NCI-H2227 (cell line): ENCODE measurements around the gene TMA7B.
A peak's percentile ranks its signal among the peaks of the same experiment; 100 is the strongest.

Experiments
- DNase-seq: peaks from one replicate; lab custom pipeline; 2025; ENCODE audit not compliant: unreplicated experiment; lab: John Stamatoyannopoulos, UW

TMA7B gene

GRCh38 chr22:39932918-39933649 lies 27.1 kb upstream of the TMA7B start:
- no peak for DNase-seq

- DNase-seq: no peak
Observed at GRCh38 chr22:39933741-39934140, 26.5 kb upstream of the TMA7B start.

GRCh38 chr22:39935116-39935515 lies 25.1 kb upstream of the TMA7B start:
- DNase-seq: no peak

DNA sequence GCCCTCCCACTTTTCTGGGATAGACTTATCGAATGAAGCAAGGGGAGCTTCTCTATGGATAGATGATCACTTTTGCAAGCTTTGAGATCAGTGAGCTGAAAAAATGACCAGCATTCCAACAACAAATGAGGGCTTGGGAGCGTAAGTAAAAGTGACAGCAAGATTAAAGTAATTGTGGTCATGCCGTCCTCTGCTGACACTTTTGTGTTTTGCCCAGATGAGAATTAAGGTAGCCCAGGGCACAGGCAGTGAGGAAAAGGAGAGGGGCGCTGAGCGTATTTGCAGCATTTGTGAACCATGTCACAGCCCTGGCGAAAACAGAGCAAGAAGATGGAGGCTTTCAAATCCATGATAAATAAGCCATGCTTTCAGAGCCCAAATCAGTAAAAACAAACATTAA lies 24.6 kb upstream of the TMA7B start:
- no peak for DNase-seq

DNA sequence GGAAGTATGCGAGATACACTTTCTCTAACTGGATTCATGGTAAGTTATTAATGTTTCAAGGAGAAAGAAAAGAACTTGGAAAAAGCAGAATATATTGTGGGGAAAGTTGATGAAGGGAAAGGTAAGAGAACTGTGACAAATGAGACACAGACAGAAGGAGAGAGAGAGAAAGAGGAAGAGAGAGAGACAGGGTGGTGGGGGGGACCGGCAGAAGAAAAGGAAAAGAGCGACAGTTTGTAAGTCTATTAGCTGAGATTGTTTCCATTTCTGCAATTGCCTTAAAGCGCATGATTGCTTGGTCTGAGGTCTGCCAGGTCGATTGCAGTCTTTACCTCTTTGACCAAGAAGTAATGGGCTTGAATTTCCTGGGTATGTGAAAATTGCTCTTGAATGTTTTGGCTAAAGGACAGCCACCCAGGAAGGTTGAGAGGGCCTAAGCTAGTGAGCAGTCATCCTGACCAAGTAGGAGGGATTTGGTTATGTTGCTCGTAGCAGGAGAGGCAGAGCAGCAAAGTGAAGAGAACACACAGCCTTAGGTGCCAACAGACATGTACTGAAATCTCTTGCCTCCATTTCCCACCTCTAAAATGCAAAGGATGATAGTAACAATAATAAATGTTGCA lies 23.6 kb upstream of the TMA7B start:
- no peak for DNase-seq

DNA sequence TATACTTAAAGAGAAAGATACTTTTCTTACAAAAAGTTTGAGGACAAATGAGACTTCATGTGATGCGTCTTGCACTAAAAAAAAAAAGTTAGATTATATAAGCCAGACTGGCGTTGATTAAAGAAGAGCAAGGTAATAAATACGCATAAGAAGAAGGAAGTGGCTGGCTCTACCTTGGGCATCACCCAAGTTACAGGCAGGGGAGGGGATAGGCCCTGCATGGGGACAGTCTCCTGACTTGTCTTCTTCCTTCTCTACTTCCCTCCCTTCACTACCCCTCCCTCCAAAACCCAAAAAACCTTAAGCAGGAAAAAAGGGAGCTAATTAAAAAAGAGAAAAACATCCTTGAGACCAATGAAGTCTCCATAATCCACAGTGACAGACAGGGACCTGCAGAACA lies 22.3 kb upstream of the TMA7B start:
- DNase-seq: no peak

- no peak for DNase-seq
Observed at GRCh38 chr22:39938509-39939111, 21.6 kb upstream of the TMA7B start.

DNA sequence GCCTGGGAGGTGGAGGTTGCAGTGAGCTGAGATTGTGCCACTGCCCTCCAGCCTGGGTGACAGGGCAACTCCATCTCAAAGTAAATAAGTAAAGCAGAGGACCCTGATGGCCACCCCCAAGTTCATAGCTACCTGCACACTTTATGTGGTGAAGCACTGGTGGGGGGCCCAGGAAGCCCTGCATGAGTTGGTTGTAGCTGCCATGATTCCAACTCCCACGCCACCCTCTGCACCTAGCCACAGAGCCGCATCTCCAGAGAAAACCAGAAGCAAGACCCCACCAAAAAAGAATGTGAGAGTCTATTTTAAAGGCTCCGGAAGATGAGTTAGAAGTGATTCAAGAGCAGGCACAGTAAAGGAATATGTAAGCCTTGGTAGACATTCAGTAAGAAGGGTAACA lies 20.4 kb upstream of the TMA7B start:
- DNase-seq: no peak

GRCh38 chr22:39940757-39941305 lies 19.4 kb upstream of the TMA7B start:
- DNase-seq: no peak

GRCh38 chr22:39941601-39942000 lies 18.6 kb upstream of the TMA7B start:
- no peak for DNase-seq

DNA sequence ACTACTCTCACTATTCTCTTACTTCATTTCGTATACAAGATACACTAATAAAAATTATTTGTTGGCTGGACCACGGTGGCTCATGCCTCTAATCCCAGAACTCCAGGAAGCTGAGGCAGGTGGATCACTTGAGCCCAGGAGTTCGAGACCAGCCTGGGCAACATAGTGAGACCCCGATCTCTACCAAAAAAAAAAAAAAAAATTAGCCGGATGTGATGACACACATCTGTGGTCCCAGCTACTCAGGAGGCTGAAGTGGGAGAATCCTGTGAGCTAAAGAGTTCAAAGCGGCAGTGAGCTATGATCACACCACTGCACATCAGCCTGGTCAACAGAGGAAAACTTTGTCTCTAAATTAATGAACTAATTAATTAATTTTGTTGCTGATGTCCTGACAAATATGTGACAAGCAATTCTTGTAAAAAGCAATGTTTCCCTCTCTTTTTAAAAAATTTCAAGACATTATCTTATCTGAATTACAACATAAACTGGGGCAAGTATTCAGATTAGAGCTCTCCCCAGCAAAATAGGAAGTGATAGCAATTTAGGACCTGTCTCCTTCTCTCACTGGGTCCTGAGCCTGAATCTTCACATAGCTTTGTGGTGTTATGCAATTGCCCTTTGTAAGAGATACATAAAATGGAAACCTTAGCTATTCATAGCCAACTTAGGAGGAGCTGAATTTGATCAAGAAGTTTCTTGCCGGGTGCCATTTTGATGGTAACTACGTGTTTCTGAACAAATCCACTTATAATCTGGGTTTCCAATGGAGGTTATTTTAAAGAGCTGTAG lies 17.6 kb upstream of the TMA7B start:
- no peak for DNase-seq

GRCh38 chr22:39943337-39943736 lies 16.9 kb upstream of the TMA7B start:
- peak; percentile 21 for DNase-seq

DNA sequence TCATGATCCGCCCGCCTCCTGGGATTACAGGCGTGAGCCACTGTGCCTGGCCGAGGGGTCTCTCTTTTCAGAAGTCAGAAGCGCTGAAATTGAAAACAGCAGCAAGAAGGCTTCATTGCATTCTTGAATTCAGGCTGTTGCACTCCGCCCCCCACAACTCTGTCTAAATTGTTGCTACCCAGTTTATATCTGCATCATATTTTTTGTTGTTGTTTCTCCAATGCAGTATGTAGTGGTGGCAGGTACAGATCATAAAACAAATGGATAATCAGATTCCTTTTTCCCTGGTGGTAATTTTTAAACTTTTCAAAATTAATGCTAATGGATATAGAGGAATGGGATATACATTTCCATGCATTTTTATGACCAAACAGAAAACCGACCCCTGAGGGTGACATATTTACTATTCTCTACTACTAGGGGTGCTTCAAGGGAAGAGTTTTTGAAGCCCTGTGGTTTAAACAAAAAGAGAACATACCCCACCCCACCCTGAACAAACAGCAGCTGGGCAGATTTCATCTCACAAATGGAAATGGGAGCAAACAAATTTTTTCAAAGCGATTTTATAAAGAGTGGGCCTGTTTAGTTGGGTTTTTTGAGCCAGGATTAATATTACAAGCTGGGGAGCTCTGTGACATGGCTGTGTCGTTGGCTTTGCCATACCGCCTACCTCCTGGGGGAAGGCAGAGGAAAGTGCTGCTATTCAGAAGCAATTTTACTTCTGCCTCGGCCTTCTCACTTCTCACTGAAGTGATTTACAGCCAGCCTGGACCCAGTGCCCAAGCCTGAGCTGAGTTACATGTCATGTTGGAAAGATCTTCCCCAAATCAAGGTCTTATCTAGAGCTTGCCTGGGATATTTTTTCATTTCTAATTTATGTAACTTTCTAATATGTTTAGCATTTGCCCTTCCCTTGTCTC lies 16.0 kb upstream of the TMA7B start:
- DNase-seq: no peak

- DNase-seq: no peak
Observed at GRCh38 chr22:39946126-39946502, 14.1 kb upstream of the TMA7B start.

DNA sequence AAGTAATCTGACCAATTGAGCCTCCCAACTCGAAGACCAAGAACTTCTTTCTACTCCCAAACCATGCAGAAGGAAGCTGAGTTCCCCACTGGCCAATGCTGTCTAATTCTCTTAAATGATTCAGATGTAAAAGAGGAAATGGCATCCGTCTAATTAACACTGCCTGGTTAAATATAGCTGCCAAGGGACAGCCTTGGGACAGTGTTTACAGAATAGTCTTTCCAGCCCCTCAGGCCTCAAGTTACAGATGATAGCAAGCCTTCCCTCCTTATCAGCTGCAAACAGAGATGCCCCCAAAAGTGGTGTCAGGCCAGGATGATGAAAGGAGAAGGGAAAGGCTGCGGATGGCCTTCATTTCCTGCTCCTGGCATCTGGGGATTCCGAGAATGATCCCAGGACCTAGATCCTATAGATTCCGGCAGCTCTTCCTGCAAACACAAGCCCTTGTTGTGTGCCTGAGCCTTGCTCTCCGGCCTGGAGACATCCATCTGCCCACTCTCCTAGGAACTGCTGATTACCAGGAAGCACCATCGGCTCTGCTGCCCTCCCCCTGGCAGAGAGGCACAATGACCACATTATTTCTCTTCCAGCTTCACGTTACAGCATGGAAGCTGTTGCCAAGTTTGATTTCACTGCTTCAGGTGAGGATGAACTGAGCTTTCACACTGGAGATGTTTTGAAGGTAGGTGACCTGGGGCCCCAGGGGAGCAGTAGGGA lies 13.5 kb upstream of the TMA7B start:
- no peak for DNase-seq

DNA sequence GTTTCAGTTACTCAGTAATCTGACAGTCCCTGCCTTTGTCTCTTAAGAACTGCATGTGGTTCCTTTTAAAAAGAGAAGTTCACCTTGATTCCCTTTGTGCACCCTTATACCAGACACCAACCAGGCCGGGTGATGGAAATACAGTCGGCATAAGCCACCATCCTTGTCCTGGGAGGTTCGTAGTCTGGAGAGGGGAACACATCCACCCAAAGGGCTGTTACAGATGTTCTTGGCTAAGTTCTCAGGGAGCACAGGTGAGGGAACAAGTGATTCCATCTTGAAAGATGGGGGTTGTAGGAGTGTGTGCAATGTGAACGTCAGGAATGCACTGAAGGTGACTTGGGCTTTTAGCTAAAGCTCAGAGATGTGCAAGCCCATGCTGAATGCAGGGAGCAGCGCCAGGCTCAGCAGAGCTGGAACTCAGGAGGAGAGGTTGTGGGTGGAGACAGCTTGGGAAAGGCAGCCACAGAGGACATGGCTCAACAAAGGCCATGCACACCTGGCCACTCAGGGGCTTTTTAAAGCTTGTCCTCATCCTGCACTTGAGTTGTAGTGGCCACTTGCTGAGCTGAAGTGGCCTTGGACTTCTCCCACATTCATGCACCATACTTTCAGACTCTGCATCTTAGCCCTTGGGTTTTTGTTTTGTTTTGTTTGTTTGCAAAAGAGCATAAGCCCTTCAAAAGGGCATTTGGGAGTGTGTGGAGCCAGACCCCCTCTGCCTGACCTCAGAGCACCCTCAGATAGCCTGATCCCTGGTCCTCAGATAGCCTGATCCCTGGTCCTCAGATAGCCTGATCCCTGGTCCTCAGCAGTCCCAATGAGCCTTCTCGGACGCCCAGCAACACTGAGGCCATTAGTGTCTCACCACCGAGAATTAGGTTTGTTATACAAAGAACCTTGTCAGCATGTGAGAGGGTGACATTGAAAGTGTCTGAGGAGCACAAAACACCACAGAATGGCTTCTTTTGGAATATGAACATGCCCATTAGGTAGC lies 12.7 kb upstream of the TMA7B start:
- DNase-seq: no peak

GRCh38 chr22:39949964-39950737 lies 10.0 kb upstream of the TMA7B start:
- DNase-seq: no peak
